Stimulated activated CD4-positive, alpha-beta T cell treated with anti-CD3 and anti-CD28 coated beads, Interleukin-1b, Interleukin-23, amount 100 ng/mL, for 4 hours (primary cell): ENCODE measurements around the gene CIAPIN1.
"Not testable (repeated sequence)": the region's sequence is repeated elsewhere in the genome, so short reads cannot be mapped to it uniquely, and the experiment has no call there.

ENCODE experiments used
- DNase-seq, 2 donors: peaks; one replicate each; pipeline ENCODE4 v3.0.0-alpha.2; 2020; ENCODE audit warnings: low read depth in 2 of 2

The CIAPIN1 gene

DNA sequence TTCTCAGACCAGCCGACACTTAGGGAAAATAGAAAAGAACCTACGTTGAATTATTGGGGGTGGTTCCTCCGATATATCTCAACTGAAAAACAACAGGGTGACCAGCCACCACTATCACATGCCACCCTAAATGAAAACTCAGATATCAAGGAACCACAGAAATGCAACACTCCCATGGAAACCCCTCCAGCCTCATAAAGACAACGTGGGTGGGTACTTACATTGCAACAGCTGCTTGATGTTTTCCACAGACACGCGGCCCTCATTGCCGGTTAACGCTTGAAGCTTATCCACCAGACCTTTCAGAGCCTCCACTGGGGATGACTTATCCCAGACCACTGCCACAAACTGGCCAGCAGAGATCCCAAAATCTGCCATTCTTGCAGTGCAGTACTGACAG lies 6.6 kb downstream of the CIAPIN1 start:
- not testable (repeated sequence) for DNase-seq

DNA sequence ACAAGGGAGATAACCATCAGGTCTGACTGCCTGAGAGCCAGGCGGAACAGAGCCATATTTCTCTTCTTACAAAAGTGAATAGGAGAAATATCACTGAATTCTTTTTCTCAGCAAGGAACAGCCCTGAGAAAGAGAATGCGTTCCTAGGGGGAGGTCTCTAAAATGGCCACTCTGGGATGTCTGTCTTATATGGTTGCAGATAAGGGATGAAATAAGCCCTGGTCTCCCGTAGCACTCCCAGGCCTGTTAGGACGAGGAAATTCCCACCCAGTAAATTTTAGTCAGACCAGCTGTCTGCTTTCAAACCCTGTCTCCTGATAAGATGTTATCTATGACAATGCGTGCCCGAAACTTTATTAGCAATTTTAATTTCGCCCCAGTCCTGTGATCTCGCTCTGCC lies 7.2 kb downstream of the CIAPIN1 start:
- not testable (repeated sequence) for DNase-seq

DNA sequence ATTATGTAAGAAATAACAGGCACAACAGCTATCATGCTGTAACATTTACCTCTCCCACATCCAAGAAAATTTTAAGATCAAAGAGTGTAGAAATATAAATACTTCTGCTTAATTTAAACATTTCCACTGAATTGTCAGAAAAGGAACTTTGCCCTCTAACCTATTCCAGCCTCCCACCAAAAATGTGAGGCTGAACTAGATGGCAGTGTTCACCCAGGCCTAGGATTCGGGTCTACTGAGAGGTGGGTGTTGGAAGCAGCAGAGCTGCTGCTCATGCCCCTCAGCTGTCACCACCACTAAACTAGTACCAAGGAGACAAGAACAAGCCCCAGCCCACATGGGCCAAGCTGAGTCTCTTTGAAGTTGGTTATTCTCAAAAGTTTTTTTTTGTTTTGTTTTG lies 11.3 kb downstream of the CIAPIN1 start:
- no peak for DNase-seq

DNA sequence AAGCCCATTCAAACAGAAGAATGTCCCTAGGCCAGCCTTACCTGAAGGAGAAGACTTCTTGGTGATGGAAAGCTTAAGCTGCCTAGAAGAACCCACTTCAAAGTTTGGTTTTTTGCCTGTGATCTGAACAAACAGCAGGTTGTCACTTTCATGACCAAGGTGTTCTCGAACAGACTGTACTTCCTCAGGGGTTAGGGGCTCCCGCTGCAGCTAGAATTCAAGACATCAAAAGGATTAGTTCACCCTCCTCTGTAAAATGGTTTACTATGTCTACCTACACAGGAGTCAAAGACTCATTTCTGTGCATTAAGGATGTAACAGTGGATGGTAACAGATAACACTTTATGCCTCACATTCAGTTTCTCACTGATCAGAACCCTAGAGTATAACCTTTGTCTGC lies 13.2 kb downstream of the CIAPIN1 start:
- DNase-seq: no peak

DNA sequence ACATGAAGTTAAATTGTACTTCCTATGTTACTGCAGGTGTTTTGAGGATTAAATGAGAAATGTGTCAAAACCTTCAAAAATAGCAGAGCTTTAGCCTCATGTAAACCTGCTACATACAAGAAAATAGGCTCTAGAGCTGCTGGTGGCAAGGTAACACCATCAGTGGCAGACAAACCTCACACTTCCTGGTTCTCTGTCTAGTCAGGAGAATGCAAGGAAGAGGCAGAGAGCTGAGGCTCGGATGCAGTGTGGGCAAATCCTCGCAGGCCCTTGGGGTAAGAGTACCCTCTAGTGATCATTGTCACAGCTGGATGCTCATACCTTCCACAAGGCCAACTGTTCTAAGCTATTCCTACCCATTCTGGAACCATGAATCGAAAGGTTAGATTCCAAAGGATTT lies 14.2 kb downstream of the CIAPIN1 start:
- no peak for DNase-seq

DNA sequence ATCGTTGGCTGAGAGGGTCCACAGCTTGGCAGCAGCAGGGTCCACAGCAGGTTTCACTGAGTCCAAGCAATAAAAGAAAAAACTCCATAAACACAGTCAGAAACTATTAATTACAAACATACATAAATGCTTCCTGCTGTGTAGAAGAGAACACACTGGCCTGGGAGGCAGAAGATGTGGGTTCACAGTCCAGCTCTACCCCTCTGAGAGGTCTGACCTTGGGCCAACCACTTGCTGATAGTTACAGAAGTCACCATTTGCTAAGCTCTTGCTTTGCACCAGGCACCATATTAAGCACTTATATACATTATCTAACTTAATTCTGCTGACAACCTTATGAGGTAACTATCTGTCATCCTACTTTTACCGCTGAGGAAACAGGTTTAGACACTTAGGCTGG lies 14.7 kb downstream of the CIAPIN1 start:
- DNase-seq: no peak

DNA sequence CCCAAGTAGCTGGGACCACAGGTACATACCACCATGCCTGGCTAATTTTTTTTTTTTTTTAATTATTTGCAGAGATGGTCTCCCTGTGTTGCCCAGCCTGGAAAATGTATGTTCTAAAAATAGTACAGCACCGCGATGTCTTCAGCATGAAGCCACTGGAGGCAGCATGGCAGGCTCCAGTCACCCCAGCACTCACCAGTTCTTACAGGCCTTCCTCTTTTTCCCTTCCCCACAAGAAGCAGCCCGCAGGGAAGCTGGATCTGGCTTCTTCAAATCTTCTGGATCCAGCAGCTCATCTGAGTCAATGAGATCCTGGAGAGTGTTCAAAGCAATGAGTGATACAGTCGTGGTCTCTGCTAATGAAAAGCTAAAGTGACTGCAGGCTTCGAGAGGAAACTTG lies 16.2 kb downstream of the CIAPIN1 start:
- DNase-seq: no peak

DNA sequence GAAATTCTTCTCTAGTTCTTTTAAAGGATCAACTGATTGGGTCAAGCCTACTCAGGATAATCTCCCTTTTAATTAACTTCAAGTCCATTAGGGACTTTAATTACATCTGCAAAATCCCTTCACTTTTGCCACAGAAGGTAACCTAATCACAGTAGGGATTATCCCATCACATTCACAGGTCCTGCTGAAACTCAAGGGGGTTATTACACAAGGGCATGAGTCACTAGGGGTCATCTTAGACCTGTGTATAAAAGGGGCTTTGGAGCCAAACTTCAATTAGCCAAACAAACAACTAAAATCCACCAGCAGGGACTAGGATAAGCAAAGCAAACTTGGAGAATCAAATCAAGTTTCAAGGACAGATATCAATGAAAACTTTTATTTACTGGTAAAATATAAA lies 19.4 kb downstream of the CIAPIN1 start:
- no peak for DNase-seq

DNA sequence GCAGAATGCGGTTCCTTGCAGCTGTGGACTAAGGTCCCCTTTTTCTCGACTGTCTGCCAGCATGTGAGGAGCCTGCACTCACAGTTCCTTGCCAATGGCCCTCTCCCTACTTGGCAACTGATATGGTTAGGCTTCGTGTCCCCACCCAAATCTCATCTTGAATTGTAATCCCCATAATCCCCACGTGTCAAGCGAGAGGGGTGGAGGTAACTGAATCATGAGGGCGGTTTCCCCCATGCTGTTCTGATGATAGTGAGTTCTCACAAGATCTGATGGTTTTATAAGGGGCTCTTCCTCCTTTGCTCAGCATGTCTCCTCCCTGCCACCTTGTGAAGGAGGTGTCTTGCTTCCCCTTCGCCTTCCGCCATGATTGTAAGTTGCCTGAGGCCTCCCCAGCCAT lies 19.9 kb downstream of the CIAPIN1 start:
- no peak for DNase-seq

DNA sequence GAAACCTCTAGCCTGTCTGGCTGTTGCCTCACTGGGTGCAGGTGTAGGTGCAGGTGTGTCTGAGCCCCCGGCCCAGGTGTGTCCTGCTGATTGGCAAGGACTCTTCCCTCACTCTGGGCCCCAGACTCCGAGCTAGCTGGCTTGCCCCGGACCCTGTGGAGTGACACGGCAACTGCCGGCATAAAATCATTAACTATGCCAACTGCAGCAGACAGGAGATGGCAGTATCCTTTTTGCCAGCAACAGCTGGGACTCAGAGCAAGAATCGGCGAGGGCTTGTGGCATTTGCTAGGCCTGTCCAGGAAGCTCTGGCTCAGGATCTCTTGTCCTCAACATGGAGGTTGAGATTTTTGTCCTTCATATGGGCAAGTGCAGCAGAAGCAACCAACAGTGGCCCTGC lies 20.8 kb downstream of the CIAPIN1 start:
- DNase-seq: no peak

DNA sequence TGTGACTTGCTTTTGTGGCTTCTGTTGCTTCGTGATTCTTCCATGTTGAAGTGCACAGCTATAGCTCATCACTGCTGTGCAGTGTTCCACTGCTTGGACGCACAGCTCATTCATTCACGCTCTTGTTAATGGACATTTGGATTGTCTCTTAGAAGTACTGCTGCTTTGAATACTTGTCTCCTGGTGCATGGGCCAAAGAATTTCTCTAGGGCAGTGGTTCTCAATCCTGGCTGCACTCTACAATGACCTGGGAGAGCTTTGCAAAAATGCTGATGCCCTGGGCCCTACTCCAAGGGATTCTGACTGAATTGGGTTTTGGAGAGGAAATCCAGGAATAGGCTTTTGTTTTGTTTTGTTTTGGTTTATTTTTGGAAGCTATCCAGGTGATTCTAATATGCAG lies 22.6 kb downstream of the CIAPIN1 start:
- no peak for DNase-seq

DNA sequence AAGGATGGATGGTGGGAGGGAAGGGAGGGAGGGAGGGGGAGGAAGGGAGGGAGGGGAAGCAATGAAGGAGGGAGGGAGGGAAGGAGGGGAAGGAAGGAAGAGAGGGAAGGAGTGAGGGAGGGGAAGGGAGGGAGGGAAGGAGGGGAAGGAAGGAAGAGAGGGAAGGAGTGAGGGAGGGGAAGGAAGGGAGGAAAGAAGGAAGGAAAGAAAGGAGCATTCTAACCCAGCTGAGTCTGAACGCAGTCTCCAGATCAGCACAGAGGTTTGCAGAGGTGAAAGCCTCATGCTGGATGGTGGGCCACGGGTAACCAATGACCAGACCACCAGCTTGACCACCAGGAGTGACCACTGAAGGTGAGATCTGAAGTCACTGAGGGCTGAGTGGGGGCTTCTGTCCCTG lies 24.0 kb downstream of the CIAPIN1 start:
- DNase-seq: no peak

DNA sequence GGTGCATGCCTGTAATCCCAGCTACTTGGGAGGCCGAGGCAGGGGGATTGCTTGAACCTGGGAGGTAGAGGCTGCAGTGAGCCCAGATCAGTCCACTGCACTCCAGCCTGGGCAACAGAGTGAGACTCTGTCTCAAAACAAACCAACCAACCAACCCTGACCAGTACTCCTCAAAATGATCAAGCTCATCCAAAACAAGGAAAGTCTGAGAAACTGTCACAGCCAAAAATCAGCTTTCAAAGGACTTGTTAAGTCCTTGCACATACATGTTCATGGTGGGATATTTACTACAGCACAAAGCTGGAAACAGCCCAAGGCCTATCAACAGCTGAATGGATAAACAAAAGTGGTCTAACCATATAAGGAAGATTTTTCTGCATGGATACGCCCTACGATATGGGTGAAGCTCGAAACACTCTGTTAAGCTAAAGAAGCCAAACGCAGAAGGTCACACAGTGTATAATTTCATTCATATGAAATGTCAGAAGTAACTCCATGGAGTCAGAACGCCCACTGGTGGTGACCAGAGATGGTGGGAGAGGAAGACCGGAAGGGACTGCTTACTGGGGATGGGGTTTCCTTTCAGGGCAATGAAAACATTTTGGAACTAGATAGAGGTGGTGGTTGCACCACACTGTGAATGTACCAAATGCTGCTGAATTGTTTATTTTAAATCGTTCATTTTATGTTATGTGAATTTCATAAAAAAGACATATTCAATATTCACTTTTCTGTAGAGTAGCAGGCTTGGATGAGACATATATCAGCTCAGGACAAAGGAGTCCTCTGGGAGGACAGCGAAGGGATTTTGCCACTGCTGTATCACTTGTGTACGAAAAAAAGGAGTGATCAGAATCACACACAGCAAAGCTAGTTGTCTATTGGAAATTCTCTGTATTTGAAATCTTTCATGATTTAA lies 24.9 kb downstream of the CIAPIN1 start:
- DNase-seq: no peak

DNA sequence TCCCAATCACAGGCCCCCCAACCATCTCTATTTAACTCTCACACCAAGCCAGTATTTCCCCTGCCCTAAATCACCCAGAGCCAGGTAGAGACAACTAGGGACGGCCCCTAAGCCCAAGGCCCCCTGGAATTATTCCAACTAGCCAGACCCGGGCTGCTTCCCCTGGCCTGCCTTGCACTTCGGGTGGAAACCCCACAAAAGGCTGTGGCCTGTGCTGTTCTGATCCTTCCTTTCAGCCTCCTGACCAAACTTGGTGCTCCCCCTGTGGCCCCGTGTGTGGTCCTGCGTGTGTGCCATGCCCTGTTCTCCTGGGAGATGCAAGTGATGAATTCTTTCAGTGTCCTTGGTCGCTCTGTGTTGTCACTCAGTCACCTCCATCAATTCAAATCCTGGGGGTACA lies 27.7 kb downstream of the CIAPIN1 start:
- no peak for DNase-seq

DNA sequence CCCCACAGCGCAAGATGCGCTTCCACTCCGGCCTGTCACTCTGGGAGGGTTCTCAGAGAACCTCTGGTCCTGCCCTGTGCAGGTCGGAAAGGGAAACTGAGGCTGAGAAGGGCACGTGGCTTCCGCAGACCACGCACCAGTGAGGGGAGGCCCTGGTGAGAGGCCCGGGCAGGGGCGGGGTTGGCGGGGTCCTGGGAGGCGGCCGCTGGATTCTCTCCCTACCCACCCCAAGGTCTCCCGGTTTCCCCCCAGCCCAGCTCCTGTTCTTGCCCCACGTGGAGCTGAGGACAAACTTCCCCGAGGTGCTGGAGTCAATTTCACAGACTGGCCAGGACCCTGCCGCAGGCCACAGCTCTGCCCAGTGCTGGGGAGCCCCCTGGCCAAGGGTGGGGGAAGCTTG lies 31.1 kb downstream of the CIAPIN1 start:
- no peak for DNase-seq

DNA sequence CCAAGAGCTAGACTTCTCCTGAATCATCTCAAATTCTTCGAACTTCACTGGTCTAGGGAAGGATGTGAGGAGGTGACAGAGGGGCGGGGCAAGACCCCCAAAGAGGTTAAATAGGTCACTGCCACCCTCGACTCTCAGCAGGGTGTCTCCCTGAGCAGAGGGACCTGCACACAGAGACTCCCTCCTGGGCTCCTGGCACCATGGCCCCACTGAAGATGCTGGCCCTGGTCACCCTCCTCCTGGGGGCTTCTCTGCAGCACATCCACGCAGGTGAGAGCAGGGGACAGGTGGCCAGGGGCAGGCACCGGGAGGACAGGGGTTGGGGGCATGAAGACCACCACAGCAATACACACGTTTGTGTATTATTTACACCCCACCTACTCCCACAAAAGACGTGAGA lies 33.5 kb downstream of the CIAPIN1 start:
- DNase-seq: no peak

DNA sequence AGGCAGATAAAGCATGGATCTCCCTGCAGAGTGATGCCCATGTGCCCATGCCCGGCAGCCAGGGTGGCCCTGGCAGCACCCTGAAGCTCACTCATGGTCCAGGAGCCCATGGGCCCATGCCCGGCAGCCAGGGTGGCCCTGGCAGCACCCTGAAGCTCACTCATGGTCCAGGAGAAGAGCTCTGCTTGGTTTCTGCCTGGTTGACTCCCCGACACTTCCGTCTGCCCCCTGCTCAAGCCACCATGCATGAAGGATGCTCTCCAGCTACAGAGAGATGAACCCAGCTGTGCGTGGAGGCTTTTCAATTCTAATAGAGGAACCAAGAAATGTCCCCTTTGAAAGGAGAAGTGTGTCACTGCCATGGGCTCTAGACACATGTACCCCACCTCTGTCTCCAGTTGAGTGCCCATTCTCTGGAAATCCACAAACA lies 33.9 kb downstream of the CIAPIN1 start:
- DNase-seq: no peak

DNA sequence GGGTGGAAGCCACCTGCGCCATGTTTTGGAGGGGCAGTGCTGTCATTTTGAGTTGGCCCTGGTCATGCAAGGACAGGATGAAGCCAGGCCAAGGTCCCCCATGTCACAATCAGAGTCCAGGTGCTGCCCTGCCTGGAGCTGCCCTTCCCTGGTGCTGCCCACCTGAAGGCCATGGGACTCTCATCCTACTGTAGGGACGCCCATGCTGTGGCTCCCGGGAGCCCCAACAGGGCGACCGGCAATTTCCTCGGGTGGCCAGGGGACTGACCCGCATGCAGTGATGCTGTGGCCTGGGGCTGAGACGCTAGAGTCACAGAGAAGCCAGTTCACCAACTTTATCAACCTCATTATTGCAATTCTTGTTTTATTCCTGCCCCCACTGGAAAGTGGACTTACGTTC lies 34.6 kb downstream of the CIAPIN1 start:
- no peak for DNase-seq

DNA sequence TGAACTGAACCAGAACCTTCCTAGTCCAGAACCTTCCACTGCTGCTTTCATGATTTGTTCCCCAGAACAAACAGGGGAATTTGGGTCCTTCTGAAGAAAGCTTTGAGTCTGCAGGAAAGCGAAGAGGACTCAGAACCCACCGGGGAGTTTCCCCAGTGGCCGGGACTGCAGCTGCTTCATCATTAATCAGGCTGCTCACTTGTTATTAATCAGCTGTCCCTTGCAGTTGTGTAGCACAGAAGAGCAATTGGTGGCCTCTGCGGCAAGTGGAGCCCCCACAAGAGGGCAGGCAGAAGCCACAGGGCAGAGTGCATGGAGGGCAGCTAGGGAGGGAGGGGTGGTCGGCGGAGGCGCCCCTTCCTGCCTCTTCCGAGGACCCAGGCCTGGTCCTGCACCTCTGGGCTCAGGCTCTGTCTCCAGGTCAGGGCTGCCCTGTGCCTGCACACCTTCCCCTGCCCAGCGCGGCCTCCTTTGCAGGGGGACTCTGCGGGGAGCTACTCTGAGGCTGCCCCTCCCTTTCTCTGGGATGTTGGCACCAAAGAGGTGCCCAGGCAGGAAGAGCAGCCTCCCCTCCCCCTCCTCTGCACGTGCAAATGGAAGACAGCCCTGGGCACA lies 35.7 kb downstream of the CIAPIN1 start:
- no peak for DNase-seq

DNA sequence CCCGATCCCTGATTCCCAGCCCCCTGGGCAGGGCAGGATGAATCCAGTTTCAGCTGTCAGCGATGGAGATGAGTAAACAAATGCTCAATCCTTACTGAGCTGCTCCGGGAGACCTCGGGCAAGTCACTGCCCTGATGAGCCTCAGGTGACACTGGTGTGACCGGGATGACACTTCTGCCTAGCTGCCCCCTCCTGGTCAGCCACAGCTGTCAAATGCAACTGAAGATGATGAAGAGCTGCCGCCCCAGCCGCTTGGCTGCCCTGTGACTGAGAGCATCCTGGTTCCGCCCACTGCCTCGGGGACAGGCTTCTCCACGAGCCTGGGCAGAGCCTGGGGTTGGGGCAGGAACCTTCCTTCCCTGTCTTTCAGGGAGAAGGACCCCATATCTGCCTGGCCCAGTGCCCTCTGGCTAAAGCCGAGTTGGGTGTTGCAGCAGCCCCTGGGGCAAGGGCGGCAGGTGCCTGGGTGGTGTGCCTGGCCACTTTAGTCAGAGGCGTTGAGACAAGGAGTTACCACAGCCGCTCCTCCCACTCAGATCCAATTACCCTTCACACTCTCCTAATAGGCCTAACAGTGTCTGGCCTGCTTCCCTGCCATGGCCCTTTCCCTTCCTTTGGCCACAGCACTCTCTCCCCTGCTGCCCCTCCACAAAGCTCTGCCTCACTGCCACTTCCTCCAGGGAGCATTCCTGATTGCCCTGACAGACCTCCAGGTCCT lies 37.2 kb downstream of the CIAPIN1 start:
- DNase-seq: no peak

DNA sequence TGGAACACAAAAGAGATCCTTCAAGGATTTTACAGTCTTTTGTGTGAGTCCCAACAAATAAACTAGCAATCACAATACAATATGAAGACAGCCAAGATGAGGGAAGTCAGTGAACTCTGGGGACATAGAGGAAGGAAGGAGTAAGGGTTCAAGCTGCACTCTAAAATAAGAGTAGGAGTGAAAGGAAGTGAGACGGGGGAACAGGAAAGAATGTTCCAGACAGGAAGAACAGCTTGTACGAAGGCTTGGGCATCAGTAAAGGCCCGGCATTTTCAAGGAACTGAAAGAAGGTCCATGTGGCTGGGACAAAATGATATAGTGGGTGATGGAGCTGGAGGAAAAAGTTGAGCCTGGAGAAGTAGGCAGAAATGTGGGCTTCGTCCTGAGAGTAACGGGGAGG lies 38.1 kb downstream of the CIAPIN1 start:
- DNase-seq: no peak

DNA sequence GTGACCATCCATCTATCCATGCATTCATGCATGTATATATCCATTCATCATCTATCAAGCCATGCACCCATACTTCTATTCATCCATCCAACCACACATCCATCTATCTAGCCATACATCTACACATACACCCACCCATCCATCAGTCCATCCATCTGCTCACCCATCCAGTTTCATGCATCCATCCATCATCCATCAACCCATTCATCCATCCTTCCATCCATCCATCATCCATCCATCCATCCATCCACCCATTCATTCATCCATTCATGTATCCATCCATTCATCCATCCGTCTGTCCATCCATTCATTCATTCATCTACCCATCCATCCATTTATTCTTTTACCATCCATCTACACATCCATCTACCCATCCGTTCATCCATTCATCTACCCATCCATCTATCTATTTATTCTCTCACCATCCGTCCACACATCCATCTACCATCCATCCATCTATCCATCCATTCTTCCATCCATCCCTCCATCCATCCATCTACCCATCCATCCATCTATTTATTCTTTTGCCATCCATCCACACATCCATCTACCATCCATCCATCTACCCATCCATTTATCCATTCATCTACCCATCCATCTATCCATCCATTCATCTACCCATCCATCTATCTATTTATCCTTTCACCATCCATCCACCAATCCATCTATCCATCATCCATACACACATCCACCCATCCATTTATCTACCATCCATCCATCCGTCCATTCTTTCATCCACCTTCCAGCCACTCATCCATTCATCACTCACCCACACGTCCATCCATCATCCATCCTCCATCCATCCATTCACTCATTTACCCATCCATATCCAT lies 39.4 kb downstream of the CIAPIN1 start:
- no peak for DNase-seq
